Measurements from ENCODE around the gene ACVR2B. TPM values are rescaled to one million over a fixed set of nuclear protein-coding genes. Genes with fewer than 3 reads are reported as not detected.

ACVR2B gene
- total RNA-seq, 2 donors from 2014 or later, result 108 to 112 TPM

GRCh38 chr3:38507120-38507519 lies 53.4 kb downstream of the ACVR2B start:
- no peaks in the 10 kb centered on the region for H3K4me1 Mint-ChIP-seq
- Histone ChIP-seq H3K27ac (ENCODE audit: low read depth, low read length) (no peak overlapping the region), H3K4me3 (ENCODE audit: low read length) (no peak overlapping the region), H3K9me3 (ENCODE audit: control insufficient read depth, low read length) (no peaks in the 10 kb centered on the region), H3K9ac (ENCODE audit: extremely low read depth, low read length, poor library complexity, severe bottlenecking) (no peak overlapping the region), H3K36me3 (ENCODE audit: control insufficient read depth, insufficient read depth, low read length) (peaks cover 47% of the 10 kb centered on the region), H3K27me3 (ENCODE audit: control insufficient read depth, insufficient read depth, low read length, poor library complexity, severe bottlenecking) (no peaks in the 10 kb centered on the region), H3K4me1 (ENCODE audit: control insufficient read depth, insufficient read depth, low read length) (no peaks in the 10 kb centered on the region)
- WGBS, 2 experiments (ENCODE audit: insufficient coverage in 1 of 2, insufficient read length in 1 of 2), result 97 to 100% methylated on average over 2 of the region's 2 CpGs
- H3K4me3 Mint-ChIP-seq, result no peak overlapping the region
- no peak overlapping the region for H3K27ac Mint-ChIP-seq
- H3K27me3 Mint-ChIP-seq (ENCODE audit: insufficient read depth), result no peaks in the 10 kb centered on the region
- no peak for DNase-seq
- no peaks in the 10 kb centered on the region for H3K9me3 Mint-ChIP-seq
- TF ChIP-seq, protein P1, sequence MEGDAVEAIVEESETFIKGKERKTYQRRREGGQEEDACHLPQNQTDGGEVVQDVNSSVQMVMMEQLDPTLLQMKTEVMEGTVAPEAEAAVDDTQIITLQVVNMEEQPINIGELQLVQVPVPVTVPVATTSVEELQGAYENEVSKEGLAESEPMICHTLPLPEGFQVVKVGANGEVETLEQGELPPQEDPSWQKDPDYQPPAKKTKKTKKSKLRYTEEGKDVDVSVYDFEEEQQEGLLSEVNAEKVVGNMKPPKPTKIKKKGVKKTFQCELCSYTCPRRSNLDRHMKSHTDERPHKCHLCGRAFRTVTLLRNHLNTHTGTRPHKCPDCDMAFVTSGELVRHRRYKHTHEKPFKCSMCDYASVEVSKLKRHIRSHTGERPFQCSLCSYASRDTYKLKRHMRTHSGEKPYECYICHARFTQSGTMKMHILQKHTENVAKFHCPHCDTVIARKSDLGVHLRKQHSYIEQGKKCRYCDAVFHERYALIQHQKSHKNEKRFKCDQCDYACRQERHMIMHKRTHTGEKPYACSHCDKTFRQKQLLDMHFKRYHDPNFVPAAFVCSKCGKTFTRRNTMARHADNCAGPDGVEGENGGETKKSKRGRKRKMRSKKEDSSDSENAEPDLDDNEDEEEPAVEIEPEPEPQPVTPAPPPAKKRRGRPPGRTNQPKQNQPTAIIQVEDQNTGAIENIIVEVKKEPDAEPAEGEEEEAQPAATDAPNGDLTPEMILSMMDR (conservative IDR thresholded peaks at IDR 0.05), result no peak
- peaks cover 35% of the 10 kb centered on the region for H3K36me3 Mint-ChIP-seq (ENCODE audit: low read depth)

DNA sequence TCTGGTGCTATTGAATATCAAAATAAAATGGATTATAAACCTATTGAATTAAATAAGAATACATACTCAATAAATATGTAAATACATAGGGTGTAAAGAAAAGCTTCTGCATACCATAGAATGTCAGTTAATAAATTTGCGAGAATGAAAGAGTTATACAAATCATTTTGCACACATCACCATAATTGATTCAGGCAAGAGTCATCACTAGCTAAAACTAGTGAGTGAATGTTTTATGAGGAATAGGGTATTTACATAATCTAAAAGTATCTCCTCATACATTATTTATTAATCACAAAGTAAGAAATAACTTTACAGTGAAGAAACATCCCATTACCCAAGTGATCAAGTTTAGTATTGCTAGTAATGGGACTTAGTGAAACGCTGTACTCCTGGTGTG lies 56.0 kb downstream of the ACVR2B start:
- no peaks in the 10 kb centered on the region for H3K9me3 Mint-ChIP-seq
- Histone ChIP-seq H3K9ac (ENCODE audit: extremely low read depth, low read length, poor library complexity, severe bottlenecking) (no peak overlapping the region), H3K4me1 (ENCODE audit: control insufficient read depth, insufficient read depth, low read length) (no peaks in the 10 kb centered on the region), H3K36me3 (ENCODE audit: control insufficient read depth, insufficient read depth, low read length) (peaks cover 57% of the 10 kb centered on the region), H3K27ac (ENCODE audit: low read depth, low read length) (no peak overlapping the region), H3K9me3 (ENCODE audit: control insufficient read depth, low read length) (no peaks in the 10 kb centered on the region), H3K27me3 (ENCODE audit: control insufficient read depth, insufficient read depth, low read length, poor library complexity, severe bottlenecking) (no peaks in the 10 kb centered on the region), H3K4me3 (ENCODE audit: low read length) (no peak overlapping the region)
- H3K4me3 Mint-ChIP-seq, result no peak overlapping the region
- DNase-seq, result no peak
- no peaks in the 10 kb centered on the region for H3K4me1 Mint-ChIP-seq
- no peaks in the 10 kb centered on the region for H3K27me3 Mint-ChIP-seq (ENCODE audit: insufficient read depth)
- 95 to 100% methylated on average over 1 of the region's 2 CpGs for WGBS, 2 experiments (ENCODE audit: insufficient coverage in 1 of 2, insufficient read length in 1 of 2)
- TF ChIP-seq, protein P1 (conservative IDR thresholded peaks at IDR 0.05), result no peak
- no peak overlapping the region for H3K27ac Mint-ChIP-seq
- H3K36me3 Mint-ChIP-seq (ENCODE audit: low read depth), result peaks cover 23% of the 10 kb centered on the region

DNA sequence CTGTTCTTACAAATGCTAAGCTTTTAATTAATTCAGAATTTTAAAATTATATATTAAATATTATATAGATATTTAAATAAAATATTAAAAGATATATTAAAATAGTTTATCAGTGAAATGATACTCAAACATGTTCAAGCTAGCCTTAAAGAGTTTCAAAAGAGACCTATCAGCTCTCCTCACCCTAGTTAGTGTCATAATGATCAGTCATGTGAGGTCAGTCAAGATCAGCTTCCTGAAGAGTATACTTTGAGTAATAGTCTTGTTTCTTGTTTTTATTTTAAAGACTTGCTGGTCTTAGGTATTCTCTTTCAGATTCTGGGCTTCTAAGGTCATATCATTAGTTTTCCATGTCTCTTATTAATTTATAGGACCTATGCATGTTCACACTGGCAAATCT lies 56.9 kb downstream of the ACVR2B start:
- TF ChIP-seq, protein P1 (conservative IDR thresholded peaks at IDR 0.05), result no peak
- H3K27ac ChIP-seq (ENCODE audit: low read depth, low read length), result no peak overlapping the region
- H3K27me3 ChIP-seq (ENCODE audit: control insufficient read depth, insufficient read depth, low read length, poor library complexity, severe bottlenecking), result no peaks in the 10 kb centered on the region
- no peak overlapping the region for H3K4me3 ChIP-seq (ENCODE audit: low read length)
- Mint-ChIP-seq H3K4me3 (no peak overlapping the region), H3K9me3 (no peaks in the 10 kb centered on the region), H3K27me3 (ENCODE audit: insufficient read depth) (no peaks in the 10 kb centered on the region), H3K4me1 (no peaks in the 10 kb centered on the region), H3K27ac (no peak overlapping the region), H3K36me3 (ENCODE audit: low read depth) (peaks cover 23% of the 10 kb centered on the region)
- no peaks in the 10 kb centered on the region for H3K4me1 ChIP-seq (ENCODE audit: control insufficient read depth, insufficient read depth, low read length)
- no peaks in the 10 kb centered on the region for H3K9me3 ChIP-seq (ENCODE audit: control insufficient read depth, low read length)
- DNase-seq, result no peak
- H3K36me3 ChIP-seq (ENCODE audit: control insufficient read depth, insufficient read depth, low read length), result peaks cover 54% of the 10 kb centered on the region
- H3K9ac ChIP-seq (ENCODE audit: extremely low read depth, low read length, poor library complexity, severe bottlenecking), result no peak overlapping the region
